HG03571 (cell line): ENCODE measurements around the gene BTBD10.
"Not testable (repeated sequence)": the region's sequence is repeated elsewhere in the genome, so short reads cannot be mapped to it uniquely, and the experiment has no call there.

Source experiments
- ATAC-seq: cut with Tn5 transposase; IDR thresholded peaks from one replicate; pipeline ENCODE4 v1.9.1; 2021; ENCODE audit not compliant: unreplicated experiment

Gene BTBD10

GRCh38 chr11:13440100-13440855 is 22.7 kb downstream of the BTBD10 start:
- ATAC-seq = no peak

- ATAC-seq = no peak
Measured at GRCh38 chr11:13438291-13438690, 24.7 kb downstream of the BTBD10 start.

- not testable (repeated sequence) for ATAC-seq
Measured at GRCh38 chr11:13436836-13437235, 26.2 kb downstream of the BTBD10 start.

GRCh38 chr11:13434247-13435205 is 28.5 kb downstream of the BTBD10 start:
- no peak for ATAC-seq

GRCh38 chr11:13433437-13433836 is 29.6 kb downstream of the BTBD10 start:
- no peak for ATAC-seq

- ATAC-seq = no peak
Measured at GRCh38 chr11:13429836-13430235, 33.2 kb downstream of the BTBD10 start.

- ATAC-seq = no peak
Measured at GRCh38 chr11:13429288-13429687, 33.7 kb downstream of the BTBD10 start.

GRCh38 chr11:13427440-13427839 is 35.6 kb downstream of the BTBD10 start:
- no peak for ATAC-seq

GRCh38 chr11:13423372-13423771 is 39.6 kb downstream of the BTBD10 start:
- ATAC-seq = no peak

GRCh38 chr11:13421561-13421960 is 41.5 kb downstream of the BTBD10 start:
- no peak for ATAC-seq

GRCh38 chr11:13415201-13415600 is 47.8 kb downstream of the BTBD10 start:
- ATAC-seq = no peak

GRCh38 chr11:13405220-13405619 is 57.8 kb downstream of the BTBD10 start:
- ATAC-seq = no peak

- not testable (repeated sequence) for ATAC-seq
Measured at GRCh38 chr11:13398335-13398734, 64.7 kb downstream of the BTBD10 start.

- no peak for ATAC-seq
Measured at GRCh38 chr11:13391217-13391616, 71.8 kb downstream of the BTBD10 start.

- ATAC-seq = no peak
Measured at GRCh38 chr11:13388741-13389140, 74.3 kb downstream of the BTBD10 start.

- no peak for ATAC-seq
Measured at GRCh38 chr11:13386567-13386966, 76.5 kb downstream of the BTBD10 start.

GRCh38 chr11:13384908-13385640 is 77.9 kb downstream of the BTBD10 start:
- ATAC-seq = no peak

GRCh38 chr11:13382751-13383150 is 80.3 kb downstream of the BTBD10 start:
- no peak for ATAC-seq

- ATAC-seq = no peak
Measured at GRCh38 chr11:13380731-13381130, 82.3 kb downstream of the BTBD10 start.

- no peak for ATAC-seq
Measured at GRCh38 chr11:13378316-13378715, 84.7 kb downstream of the BTBD10 start.

GRCh38 chr11:13376838-13377237 is 86.2 kb downstream of the BTBD10 start:
- no peak for ATAC-seq
